DLD1 (cell line): ENCODE measurements around the gene DCTN5.
"Not testable (repeated sequence)": the region's sequence is repeated elsewhere in the genome, so short reads cannot be mapped to it uniquely, and the experiment has no call there.

Source experiments
- in situ Hi-C: cut with HindIII; loops from 2 replicates; pipeline ENCODE4 v1.10.0; 2017; ENCODE audit warnings: low sequenced_read_pairs

Gene DCTN5

GRCh38 chr16:23640931-23641765 lies at the start of gene DCTN5, which contains the start of gene PALB2:
DCTN5 (plus strand) TSS chr16:23641466; CDS start chr16:23641543, 77 bp downstream.
PALB2 (minus strand) TSS chr16:23641310; CDS start chr16:23641157, 153 bp downstream.
- in situ Hi-C loops, result no loop called here

- in situ Hi-C loops, result no loop called here
These were observed 47.1 kb upstream of the DCTN5 start for GRCh38 chr16:23594186-23594585.

GRCh38 chr16:23595246-23595950 lies 45.9 kb upstream of the DCTN5 start:
- in situ Hi-C loops, result no loop called here

GRCh38 chr16:23595951-23596720 lies 45.1 kb upstream of the DCTN5 start, which contains the start of gene NDUFAB1:
NDUFAB1 (minus strand) TSS chr16:23596316; CDS start chr16:23596290, 26 bp downstream.
- in situ Hi-C loops, result no loop called here

GRCh38 chr16:23597003-23597756 lies 44.1 kb upstream of the DCTN5 start:
- in situ Hi-C loops, result no loop called here

- in situ Hi-C loops, result no loop called here
These were observed 33.5 kb upstream of the DCTN5 start for GRCh38 chr16:23607726-23608125.

- in situ Hi-C loops, result no loop called here
These were observed 33.1 kb upstream of the DCTN5 start for GRCh38 chr16:23608194-23608593.

GRCh38 chr16:23609929-23610328 lies 31.3 kb upstream of the DCTN5 start:
- in situ Hi-C loops, result no loop called here

GRCh38 chr16:23610905-23611304 lies 30.4 kb upstream of the DCTN5 start:
- in situ Hi-C loops, result not testable (repeated sequence)

- in situ Hi-C loops, result no loop called here
These were observed 29.3 kb upstream of the DCTN5 start for GRCh38 chr16:23611936-23612335.

GRCh38 chr16:23615805-23616204 lies 25.5 kb upstream of the DCTN5 start:
- in situ Hi-C loops, result no loop called here

GRCh38 chr16:23624092-23624491 lies 17.2 kb upstream of the DCTN5 start:
- in situ Hi-C loops, result no loop called here

- in situ Hi-C loops, result no loop called here
These were observed 11.8 kb upstream of the DCTN5 start for GRCh38 chr16:23629516-23629915.

- in situ Hi-C loops, result not testable (repeated sequence)
These were observed 9.4 kb upstream of the DCTN5 start for GRCh38 chr16:23631874-23632273.

- in situ Hi-C loops, result no loop called here
These were observed 6.7 kb upstream of the DCTN5 start for GRCh38 chr16:23634461-23635036.

- in situ Hi-C loops, result no loop called here
These were observed 5.3 kb upstream of the DCTN5 start for GRCh38 chr16:23635958-23636357.

GRCh38 chr16:23640615-23640930 lies 693 bp upstream of the DCTN5 start:
- in situ Hi-C loops, result no loop called here

GRCh38 chr16:23642246-23642774 lies 1.0 kb downstream of the DCTN5 start:
- in situ Hi-C loops, result no loop called here

GRCh38 chr16:23650674-23651416 lies 9.6 kb downstream of the DCTN5 start:
- in situ Hi-C loops, result no loop called here
